Measurements from ENCODE around the gene ING1. TPM values are rescaled to one million over a fixed set of nuclear protein-coding genes. Genes with fewer than 3 reads are reported as not detected.
"Not testable (repeated sequence)": the region's sequence is repeated elsewhere in the genome, so short reads cannot be mapped to it uniquely, and the experiment has no call there.

The ING1 gene
- total RNA-seq, 1 experiment from 2014 or later = 22.0 TPM

DNA sequence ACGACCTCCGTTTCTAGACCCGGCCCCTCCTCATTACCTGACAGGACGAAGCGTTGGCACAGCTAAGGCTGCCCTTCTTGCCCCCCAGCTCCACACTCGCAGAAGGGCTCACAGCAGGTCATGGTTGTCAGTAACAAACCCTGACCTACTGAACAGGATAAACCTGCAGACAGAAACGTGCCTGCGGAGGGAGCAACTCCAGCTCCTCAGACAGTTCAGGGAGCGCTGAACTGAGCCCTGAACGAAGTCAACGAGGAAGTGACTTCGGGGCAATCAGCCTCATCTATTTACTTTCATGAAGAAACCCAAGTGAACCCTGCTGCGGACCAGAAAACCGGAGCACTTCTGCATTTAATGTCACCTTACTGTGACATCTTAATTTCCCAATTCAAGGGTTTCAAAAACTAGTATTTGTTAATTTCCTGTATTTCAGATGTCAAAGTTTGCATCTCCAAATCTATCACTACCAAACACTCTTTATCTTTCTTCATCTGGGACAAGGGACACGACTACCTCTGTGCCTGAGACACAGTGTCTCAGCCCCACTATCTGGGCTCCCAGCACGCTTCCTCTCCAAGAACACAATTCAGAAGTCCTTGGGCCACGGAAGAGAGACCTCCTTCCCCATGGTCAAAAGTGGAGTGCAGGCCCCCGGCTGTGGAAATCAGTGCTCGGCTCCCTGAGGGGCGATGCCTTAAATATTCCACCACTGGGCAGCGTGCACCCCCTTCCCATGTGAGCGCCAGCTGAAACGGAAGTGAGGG, 47.8 kb upstream of the ING1 start:
- Histone ChIP-seq H3K36me3 (ENCODE audit: insufficient read depth, low read length, poor library complexity, severe bottlenecking) (peaks cover 74% of the 10 kb centered on the region), H3K4me1 (ENCODE audit: insufficient read depth, low read length, poor library complexity, severe bottlenecking) (no peaks in the 10 kb centered on the region), H3K4me3 (ENCODE audit: low read depth, low read length, poor library complexity, severe bottlenecking) (no peak overlapping the region), H3K27me3 (replicated peaks; ENCODE audit: insufficient read depth, low read depth, low read length, poor library complexity) (no peaks in the 10 kb centered on the region), H3K27ac (ENCODE audit: low read depth, low read length, poor library complexity, severe bottlenecking) (no peak overlapping the region), H3K9me3 (ENCODE audit: low read depth, low read length, poor library complexity, severe bottlenecking) (peaks cover 4% of the 10 kb centered on the region)
- ChIA-PET CTCF (no interaction called here), POLR2A (ENCODE audit: low non-redundant PET) (no interaction called here)
- BruUV-seq (replicated peaks) = no TSS peak
- intact Hi-C loops (cut with micrococcal nuclease; ENCODE audit: unreplicated experiment) = no loop called here
- TF ChIP-seq, protein P1, sequence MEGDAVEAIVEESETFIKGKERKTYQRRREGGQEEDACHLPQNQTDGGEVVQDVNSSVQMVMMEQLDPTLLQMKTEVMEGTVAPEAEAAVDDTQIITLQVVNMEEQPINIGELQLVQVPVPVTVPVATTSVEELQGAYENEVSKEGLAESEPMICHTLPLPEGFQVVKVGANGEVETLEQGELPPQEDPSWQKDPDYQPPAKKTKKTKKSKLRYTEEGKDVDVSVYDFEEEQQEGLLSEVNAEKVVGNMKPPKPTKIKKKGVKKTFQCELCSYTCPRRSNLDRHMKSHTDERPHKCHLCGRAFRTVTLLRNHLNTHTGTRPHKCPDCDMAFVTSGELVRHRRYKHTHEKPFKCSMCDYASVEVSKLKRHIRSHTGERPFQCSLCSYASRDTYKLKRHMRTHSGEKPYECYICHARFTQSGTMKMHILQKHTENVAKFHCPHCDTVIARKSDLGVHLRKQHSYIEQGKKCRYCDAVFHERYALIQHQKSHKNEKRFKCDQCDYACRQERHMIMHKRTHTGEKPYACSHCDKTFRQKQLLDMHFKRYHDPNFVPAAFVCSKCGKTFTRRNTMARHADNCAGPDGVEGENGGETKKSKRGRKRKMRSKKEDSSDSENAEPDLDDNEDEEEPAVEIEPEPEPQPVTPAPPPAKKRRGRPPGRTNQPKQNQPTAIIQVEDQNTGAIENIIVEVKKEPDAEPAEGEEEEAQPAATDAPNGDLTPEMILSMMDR (conservative IDR thresholded peaks at IDR 0.05; ENCODE audit: low read depth, low read length) = no peak
- no peak for TF ChIP-seq EZH2 (IDR thresholded peaks at IDR 0.05; ENCODE audit: borderline replicate concordance, low read depth, low read length, poor library complexity, severe bottlenecking)
- DNase-seq (ENCODE audit: low spot score) = no peak

GRCh38 chr13:110666255-110666533, 47.3 kb upstream of the ING1 start:
- Histone ChIP-seq H3K4me3 (ENCODE audit: low read depth, low read length, poor library complexity, severe bottlenecking) (no peak overlapping the region), H3K4me1 (ENCODE audit: insufficient read depth, low read length, poor library complexity, severe bottlenecking) (no peaks in the 10 kb centered on the region), H3K27me3 (replicated peaks; ENCODE audit: insufficient read depth, low read depth, low read length, poor library complexity) (no peaks in the 10 kb centered on the region), H3K9me3 (ENCODE audit: low read depth, low read length, poor library complexity, severe bottlenecking) (peaks cover under 1% of the 10 kb centered on the region), H3K27ac (ENCODE audit: low read depth, low read length, poor library complexity, severe bottlenecking) (no peak overlapping the region), H3K36me3 (ENCODE audit: insufficient read depth, low read length, poor library complexity, severe bottlenecking) (peaks cover 70% of the 10 kb centered on the region)
- POLR2A ChIA-PET (ENCODE audit: low non-redundant PET) = interaction anchor here (0.6 kb wide), 1 partner anchor 49 kb away, joined by 4 read pairs; no protein-coding TSS in a partner anchor
- no TSS peak for BruUV-seq (replicated peaks)
- CTCF ChIA-PET = no interaction called here
- no peak for DNase-seq (ENCODE audit: low spot score)
- intact Hi-C loops (cut with micrococcal nuclease; ENCODE audit: unreplicated experiment) = no loop called here
- TF ChIP-seq, protein P1 (conservative IDR thresholded peaks at IDR 0.05; ENCODE audit: low read depth, low read length) = no peak
- no peak for TF ChIP-seq EZH2 (IDR thresholded peaks at IDR 0.05; ENCODE audit: borderline replicate concordance, low read depth, low read length, poor library complexity, severe bottlenecking)

- no TSS peak for BruUV-seq (replicated peaks)
- no peak for TF ChIP-seq EZH2 (IDR thresholded peaks at IDR 0.05; ENCODE audit: borderline replicate concordance, low read depth, low read length, poor library complexity, severe bottlenecking)
- TF ChIP-seq, protein P1 (conservative IDR thresholded peaks at IDR 0.05; ENCODE audit: low read depth, low read length) = no peak
- POLR2A ChIA-PET (ENCODE audit: low non-redundant PET) = no interaction called here
- no peaks in the 10 kb centered on the region for H3K4me1 ChIP-seq (ENCODE audit: insufficient read depth, low read length, poor library complexity, severe bottlenecking)
- H3K9me3 ChIP-seq (ENCODE audit: low read depth, low read length, poor library complexity, severe bottlenecking) = no peaks in the 10 kb centered on the region
- no peaks in the 10 kb centered on the region for H3K27me3 ChIP-seq (replicated peaks; ENCODE audit: insufficient read depth, low read depth, low read length, poor library complexity)
- CTCF ChIA-PET = no interaction called here
- H3K27ac ChIP-seq (ENCODE audit: low read depth, low read length, poor library complexity, severe bottlenecking) = no peak overlapping the region
- no peak for DNase-seq (ENCODE audit: low spot score)
- peaks cover 45% of the 10 kb centered on the region for H3K36me3 ChIP-seq (ENCODE audit: insufficient read depth, low read length, poor library complexity, severe bottlenecking)
- intact Hi-C loops (cut with micrococcal nuclease; ENCODE audit: unreplicated experiment) = no loop called here
- H3K4me3 ChIP-seq (ENCODE audit: low read depth, low read length, poor library complexity, severe bottlenecking) = no peak overlapping the region
Observed at GRCh38 chr13:110669036-110669435, 44.5 kb upstream of the ING1 start.

DNA sequence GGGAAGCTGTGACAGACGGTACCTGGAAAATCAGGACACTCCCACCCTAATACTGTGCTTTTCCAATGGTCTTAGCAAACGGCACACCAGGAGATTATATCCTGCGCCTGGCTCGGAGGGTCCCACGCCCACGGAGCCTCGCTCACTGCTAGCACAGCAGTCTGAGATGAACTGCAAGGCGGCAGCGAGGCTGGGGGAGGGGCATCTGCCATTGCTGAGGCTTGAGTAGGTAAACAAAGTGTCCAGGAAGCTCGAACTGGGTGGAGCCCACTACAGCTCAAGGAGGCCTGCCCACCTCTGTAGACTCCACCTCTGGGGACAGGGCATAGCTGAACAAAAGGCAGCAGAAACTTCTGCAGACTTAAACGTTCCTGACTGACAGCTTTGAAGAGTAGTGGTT, 43.7 kb upstream of the ING1 start:
- DNase-seq (ENCODE audit: low spot score); H3K9me3 ChIP-seq (ENCODE audit: low read depth, low read length, poor library complexity, severe bottlenecking); H3K27ac ChIP-seq (ENCODE audit: low read depth, low read length, poor library complexity, severe bottlenecking); H3K4me1 ChIP-seq (ENCODE audit: insufficient read depth, low read length, poor library complexity, severe bottlenecking); intact Hi-C loops (cut with micrococcal nuclease; ENCODE audit: unreplicated experiment); BruUV-seq (replicated peaks); CTCF ChIA-PET; H3K27me3 ChIP-seq (replicated peaks; ENCODE audit: insufficient read depth, low read depth, low read length, poor library complexity); POLR2A ChIA-PET (ENCODE audit: low non-redundant PET); H3K4me3 ChIP-seq (ENCODE audit: low read depth, low read length, poor library complexity, severe bottlenecking): not testable (repeated sequence)
- peaks cover 38% of the 10 kb centered on the region for H3K36me3 ChIP-seq (ENCODE audit: insufficient read depth, low read length, poor library complexity, severe bottlenecking)
